Measurements from ENCODE around the gene FRMD4A. TPM values are rescaled to one million over a fixed set of nuclear protein-coding genes. Genes with fewer than 3 reads are reported as not detected.
"Not testable (repeated sequence)": the region's sequence is repeated elsewhere in the genome, so short reads cannot be mapped to it uniquely, and the experiment has no call there.

The FRMD4A gene
- polyA plus RNA-seq, 3 donors: 67.7 to 83.0 (median 75.9) TPM

DNA sequence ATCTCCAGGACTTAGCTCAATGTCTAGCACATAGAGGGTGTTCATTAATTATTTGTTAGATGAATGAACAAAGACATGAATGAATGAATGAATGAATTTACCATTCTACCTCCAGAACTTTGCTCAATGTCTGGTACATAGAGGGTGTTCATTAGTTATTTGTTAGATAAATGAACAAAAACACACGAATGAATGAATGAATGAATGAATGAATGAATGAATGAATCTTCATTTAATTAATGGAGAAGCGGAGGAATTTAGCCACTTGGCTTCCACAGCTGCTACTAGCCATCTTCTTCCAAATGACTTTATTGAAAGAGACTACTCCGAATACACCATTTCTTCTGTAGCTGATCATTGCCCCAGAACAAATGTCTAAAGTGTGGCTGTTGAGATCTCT, 368.9 kb downstream of the FRMD4A start:
- DNase-seq (ENCODE audit: low read depth in 3 of 3, low spot score in 2 of 3): no peak

DNA sequence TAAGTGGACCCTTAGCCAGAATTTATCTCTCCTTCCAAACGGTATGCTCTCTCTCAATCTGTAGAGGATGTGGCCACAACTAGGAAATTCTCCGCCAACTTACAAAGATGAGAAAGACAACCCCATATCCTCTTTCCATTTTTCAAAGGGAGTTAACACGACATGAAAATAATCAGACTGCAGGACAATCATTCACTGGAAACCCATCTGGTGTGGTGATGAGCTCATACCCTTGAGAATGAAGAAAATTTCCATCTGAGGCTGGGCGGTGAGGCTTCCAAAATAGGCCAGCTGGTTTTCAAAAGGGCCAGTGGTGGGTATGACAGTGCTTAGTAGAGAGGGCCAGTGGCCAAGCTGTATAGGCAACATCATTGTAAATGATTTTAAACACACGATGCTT, 369.6 kb downstream of the FRMD4A start:
- no peak for DNase-seq (ENCODE audit: low read depth in 3 of 3, low spot score in 2 of 3)

DNA sequence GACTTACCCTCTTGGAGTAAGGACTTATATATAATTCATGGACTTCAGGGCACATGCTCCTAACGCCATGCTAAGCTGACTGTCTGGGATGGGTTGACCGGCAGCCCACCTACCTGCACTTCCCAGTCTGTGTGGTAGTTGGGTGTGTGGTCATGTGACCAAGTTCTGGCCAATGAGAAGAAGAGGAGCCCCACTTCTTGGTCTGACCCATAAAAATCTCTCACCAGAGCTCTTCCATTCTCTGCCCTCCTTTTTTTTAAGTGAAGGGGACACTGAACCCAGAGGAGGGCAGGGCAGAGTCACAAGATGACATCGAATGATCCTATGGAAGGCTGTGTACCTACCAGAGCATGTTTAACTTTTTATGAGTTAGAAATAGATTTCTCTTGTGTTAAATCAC, 370.1 kb downstream of the FRMD4A start:
- no peak for DNase-seq (ENCODE audit: low read depth in 3 of 3, low spot score in 2 of 3)

DNA sequence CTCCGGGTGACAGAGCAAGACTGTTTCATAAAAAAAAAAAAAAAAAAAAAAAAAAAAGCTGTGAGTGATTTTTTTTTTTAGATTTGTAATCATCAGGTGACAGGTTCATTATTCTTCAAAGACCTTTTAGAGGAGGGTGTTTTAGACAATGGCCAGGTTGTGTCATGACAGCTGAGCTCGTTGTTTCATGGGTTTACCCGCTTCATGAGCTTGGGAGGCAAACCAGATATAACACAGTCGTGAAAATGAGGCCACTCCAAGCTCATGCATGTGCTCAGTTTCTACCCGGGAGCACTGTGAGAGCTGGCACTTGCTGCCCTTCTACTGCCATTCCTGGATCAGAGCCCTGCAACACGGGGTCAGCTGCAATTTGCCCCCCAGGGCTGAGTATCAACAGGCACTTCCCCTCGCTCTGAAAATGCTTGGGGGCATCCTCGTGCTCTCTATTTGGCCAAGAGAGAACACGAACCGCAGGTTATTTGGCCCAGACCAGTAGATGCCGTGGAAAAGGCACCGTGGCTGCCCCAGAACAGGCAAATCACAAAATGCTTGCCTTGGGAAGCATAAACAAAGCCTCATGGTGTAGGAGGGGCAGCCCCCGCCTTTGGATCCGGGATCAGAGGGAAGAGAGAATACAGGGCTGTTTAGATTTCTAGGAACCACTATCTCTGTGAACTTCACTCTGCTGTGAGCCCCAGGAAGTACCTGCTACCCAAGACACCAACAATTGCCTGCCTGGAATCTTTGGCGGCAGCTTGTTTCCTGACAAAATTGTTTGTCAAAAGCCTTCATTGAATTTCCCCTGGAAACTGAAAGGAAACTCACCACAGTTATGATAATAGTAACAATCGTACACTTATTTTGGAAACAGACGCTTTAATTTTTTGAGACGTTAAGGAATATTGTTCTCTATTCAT, 371.0 kb downstream of the FRMD4A start:
- DNase-seq (ENCODE audit: low read depth in 3 of 3, low spot score in 2 of 3): no peak

DNA sequence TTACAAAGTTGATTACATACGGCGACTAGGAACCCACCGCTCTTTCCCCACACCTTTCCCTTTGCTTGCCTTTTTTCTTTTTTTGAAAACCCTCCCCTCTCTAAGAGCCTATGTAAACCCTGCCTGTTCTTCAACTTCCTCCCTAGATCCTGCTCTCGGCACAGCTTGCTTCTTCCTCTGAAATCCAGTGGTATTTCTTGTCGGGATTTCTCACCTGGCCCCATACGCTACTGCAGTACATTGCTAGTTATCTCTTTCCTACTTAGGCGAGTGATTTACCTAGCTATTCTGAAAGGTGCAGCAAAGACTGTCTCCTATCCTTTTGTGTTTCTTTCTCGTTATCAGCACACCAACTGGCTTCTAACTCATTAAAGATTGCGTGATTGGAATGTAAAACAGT, 372.9 kb downstream of the FRMD4A start:
- DNase-seq (ENCODE audit: low read depth in 3 of 3, low spot score in 2 of 3): no peak

DNA sequence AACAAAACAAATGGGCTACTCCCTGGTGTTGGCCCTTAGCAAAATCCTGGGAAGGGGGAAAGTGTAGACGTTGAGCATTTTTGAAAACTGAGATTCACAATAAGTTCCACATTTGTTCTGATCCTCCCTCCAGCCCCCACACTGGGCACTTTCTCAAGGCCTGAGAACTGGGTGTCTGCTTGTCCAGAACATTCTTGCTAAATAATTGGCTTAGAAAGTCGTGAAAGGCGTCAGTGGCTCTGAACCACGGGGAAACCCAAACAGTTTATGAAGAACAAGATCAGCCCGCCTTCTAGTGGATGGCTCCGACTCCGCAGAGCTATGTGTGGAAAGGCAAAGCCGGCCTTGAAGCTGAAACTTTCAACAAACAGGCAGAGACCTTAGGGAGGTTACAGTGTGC, 373.9 kb downstream of the FRMD4A start:
- no peak for DNase-seq (ENCODE audit: low read depth in 3 of 3, low spot score in 2 of 3)

DNA sequence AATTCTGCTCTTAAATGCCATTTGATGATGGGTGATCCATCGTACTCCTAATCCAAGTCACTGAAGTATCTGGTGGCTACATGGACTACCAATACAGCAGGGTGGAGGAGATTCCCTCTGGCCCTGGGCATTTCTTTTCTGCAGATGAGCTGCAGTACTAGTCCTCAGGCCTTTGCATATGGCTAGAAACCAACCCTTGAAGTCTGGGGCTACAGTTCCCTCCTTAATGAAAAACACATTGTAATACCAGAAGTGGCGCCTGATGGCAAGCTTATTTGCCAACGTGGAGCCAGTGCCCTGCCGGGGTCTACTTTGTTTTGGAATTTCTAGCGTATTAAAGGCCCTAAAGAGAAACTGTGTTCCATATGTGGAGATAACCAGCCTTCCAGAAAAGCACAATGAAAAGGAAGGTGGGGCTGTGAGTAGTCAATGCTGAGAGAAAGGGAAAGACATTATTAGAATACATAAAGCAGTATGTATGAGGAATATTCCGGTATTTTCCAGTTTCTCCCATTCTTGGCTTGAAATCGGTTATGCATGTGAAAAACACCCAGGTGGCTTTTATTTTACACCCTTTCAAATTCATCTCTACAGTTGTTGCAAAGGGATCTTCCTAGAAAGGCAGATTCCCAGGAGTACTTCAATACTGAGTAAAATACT, 375.2 kb downstream of the FRMD4A start:
- no peak for DNase-seq (ENCODE audit: low read depth in 3 of 3, low spot score in 2 of 3)

DNA sequence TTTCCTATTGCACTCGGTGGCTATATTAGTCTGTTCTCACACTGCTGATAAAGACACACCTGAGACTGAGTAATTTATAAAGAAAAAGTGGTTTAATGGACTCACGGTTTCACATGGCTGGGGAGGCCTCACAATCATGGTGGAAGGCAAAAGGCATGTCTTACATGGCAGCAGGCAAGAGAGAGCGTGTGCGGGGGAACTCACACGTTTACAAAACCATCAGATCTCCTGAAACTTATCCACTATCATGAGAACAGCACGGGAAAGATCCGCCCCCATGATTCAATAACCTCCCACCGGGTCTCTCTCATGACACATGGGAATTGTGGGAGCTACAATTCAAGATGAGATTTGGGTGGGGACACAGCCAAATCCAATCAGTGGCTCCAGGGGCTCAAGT, 376.5 kb downstream of the FRMD4A start:
- not testable (repeated sequence) for DNase-seq (ENCODE audit: low read depth in 3 of 3, low spot score in 2 of 3)

DNA sequence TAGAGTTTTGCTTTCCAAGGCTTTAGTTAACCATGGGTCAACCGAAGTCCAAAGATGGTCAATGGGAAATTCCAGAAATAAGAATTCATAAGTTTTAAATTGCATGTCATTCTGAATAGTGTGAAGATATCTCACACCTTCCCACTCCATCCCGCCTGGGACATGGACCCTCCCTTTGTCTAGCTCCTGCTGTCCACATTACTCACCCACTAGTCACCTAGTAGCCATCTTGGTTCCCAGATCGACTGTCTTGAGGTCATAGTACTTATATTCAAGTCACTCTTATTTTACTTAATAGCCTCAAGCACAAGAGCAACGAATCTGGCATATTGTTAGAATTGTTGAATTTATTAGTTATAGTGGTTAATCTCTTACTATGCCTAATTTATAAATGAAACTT, 377.4 kb downstream of the FRMD4A start:
- no peak for DNase-seq (ENCODE audit: low read depth in 3 of 3, low spot score in 2 of 3)

DNA sequence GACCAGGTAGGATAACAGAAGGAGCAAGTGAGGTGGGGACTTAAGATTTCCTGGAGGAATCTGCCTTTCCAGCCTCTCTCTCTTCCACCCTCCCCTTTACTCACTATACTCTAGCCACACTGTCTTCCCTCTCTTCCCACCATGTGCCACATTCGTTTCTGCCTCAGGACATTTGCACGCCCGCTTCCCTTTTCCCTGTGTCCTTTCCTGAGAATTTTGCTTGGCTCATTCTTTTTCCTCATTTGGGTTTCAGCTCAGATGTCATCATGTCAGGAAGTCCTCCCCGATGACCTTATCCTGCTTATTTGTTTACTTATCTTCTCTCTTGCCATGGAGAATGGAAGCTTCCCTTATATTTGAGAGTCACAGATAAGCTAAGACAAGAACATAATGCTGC, 380.2 kb downstream of the FRMD4A start:
- DNase-seq (ENCODE audit: low read depth in 3 of 3, low spot score in 2 of 3): no peak

DNA sequence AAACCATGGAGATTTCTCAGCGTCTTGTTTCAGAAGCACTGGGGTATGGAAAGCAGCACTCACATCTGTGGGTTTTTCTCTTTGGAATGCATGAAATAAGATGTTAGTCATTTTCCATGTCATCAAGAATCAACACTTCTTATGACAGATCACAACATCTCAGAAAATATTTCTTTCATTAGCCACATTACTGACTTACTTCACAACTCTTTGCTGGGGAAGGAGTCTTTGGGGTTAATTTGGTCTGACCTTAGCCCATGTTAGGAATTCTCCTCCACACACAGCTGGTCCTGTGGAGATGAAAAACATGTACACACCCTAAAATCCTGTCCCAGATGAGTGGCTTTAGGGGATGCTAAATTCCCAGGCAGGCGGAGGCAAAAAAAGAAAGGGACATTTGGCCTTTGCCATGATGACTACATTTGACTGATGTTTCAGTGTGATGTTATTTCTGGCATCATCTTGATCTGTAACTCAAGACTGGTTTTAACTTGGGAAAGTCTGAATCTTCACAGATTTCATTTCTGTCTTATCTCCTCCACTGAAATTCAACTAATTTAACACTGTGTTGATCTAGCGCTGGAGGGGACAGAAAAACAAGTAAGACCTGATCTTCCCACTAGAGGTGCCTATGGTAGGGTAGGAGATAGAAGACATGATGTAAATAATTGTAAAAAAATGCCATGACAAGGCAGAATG, 380.7 kb downstream of the FRMD4A start:
- DNase-seq (ENCODE audit: low read depth in 3 of 3, low spot score in 2 of 3): no peak

DNA sequence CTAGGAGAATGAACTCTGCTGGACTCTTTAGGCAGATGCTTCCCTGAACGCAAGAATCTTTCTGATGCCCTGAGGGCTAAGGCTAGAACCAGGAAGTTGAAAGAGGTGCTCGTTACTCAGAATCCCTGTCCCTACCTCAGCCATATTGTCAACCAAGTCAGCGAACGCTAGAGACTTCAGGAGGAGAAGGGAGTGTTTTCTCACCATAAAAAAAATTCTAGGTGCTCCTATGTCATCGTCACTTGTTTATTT, 384.6 kb downstream of the FRMD4A start:
- no peak for DNase-seq (ENCODE audit: low read depth in 3 of 3, low spot score in 2 of 3)

DNA sequence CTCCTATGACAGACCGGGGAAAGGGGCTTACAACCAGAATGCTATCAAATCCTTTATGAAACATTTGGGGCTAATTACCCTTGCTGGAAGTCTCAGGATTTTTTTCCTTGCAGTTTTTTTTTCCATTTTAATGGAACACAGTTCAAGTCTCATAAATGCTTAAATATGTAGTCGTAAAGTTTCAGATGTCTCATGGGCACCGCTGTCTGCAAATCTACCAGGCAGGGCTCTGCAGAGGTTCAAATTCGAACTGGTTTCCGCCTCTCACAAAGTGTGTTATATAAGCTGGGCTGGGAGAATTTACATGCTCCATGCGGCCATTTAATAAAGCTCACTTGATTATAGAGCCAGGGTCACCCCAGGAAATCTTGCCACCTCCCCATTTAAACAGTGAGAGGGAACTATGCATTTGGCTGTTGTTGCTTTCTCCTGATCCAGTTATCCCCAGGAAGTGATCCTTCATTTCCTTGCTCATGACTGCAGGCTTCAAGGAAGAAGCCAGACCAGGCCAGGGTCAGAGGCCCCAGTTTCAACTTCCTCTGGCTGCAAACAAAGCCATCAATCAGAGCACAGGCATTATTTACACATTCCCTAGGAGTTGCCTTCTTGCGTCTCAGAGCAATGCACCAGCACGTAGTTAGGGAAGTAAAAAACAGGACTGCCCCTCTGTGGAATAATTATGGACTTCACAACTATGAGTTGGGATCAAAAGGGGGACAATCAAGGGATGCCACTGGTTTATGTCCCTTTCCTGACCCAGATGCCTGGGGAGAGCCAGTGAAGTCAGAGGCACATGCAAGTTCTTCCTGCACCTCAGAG, 385.1 kb downstream of the FRMD4A start:
- peak; percentile 79 to 81 (median 80) for DNase-seq (ENCODE audit: low read depth in 3 of 3, low spot score in 2 of 3)

DNA sequence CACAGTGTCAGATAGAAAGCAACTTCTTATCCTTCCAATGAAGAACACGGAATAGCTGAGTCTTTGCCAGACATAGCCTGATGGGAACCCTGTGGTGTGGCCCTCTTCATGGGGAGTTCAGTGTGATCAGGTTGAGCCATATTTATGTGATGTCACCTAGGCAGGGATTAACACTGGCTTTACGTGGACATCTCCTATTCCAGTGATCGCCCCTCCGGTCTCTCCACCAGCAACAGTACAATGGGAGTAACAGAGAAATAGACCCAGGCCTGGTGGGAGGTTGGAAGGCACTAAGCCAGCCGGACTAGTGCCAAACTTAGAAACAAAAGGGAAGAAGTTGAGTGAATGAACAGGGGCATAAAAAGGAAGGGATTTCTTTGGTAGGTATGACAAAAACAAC, 385.9 kb downstream of the FRMD4A start:
- no peak for DNase-seq (ENCODE audit: low read depth in 3 of 3, low spot score in 2 of 3)

DNA sequence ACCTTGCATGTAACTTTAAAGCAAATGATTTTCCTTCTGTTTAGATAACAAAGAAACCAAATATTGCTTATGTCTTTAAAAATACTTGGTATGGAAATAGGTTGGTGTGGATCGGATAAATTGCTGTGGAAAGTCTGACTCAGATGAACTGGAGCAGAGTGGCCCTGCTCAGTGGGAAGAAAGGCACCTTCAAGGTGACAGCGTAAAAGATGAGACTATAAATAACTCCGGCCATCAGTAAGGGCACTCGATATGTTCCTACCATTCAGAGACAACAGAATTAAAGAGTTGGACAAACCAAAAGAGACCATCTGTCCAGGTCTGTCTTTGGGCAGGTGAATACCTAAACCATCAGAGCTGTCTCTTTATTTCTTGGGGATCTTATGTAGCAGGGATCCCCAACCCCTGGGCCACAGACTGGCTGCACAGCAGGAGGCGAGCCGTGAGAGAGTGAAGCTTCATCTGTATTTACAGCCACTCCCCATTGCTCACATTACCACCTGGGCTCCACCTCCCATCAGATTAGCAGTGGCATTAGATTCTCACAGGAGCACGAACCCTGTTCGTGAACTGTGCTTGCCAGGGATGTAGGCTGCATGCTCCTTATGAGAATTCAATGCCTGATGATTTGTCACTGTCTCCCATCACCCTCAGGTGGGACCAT, 386.9 kb downstream of the FRMD4A start:
- no peak for DNase-seq (ENCODE audit: low read depth in 3 of 3, low spot score in 2 of 3)

DNA sequence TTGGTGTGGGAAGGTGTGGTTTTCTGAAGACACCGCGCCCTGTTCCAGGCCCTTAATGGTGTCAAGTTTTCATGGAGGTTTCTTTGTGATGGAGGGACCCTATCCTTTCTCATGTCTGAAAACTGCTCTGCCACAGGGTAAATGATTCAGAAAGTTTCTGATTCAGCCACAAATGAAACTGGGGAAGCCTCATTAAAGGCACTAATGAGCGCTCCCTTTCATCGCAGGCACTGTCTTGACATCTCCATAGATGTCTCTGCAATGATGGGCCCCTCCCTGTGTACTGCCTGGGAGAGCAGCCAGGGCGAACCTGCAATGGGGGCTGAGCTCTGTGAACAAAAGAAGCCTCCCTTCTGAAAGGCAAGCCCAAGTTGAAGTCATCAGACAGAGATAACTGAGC, 388.7 kb downstream of the FRMD4A start:
- no peak for DNase-seq (ENCODE audit: low read depth in 3 of 3, low spot score in 2 of 3)

DNA sequence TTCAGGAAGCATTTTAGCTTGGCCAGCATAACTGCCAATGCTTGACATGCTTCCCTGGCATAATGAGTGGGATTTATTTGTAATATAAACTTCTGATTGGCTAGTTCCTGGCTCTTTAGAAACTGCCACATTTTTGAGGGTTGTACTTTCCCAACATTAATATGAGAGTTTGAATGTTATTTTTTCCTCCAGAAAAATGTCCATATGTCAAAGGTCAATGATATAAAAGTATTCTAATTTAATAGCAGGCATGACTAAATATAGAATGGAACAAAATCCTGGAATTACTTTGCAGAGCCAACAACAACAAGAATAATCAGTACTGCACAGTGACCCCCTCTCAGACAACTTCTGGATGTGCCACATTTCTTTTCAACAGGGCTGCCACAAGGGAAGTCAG, 391.3 kb downstream of the FRMD4A start:
- DNase-seq (ENCODE audit: low read depth in 3 of 3, low spot score in 2 of 3): no peak

DNA sequence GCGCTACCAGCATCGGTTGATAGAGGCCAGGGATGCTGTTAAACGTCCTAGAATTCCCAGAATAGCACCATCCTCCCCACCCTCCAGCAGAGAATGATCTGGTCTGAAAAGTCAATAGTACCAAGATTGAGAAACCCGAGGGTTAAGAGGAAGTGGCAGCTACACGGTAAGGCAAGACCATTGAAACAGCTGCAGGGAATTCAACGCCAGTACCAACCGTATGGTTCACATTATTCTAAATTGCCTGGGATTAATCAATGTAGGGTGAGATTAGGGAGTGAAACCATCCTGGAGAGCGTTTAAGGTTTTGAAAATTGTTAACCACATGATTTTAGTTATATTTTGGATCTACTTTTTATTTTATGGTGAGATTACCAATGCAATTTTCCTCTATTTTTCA, 391.8 kb downstream of the FRMD4A start:
- DNase-seq (ENCODE audit: low read depth in 3 of 3, low spot score in 2 of 3): no peak

DNA sequence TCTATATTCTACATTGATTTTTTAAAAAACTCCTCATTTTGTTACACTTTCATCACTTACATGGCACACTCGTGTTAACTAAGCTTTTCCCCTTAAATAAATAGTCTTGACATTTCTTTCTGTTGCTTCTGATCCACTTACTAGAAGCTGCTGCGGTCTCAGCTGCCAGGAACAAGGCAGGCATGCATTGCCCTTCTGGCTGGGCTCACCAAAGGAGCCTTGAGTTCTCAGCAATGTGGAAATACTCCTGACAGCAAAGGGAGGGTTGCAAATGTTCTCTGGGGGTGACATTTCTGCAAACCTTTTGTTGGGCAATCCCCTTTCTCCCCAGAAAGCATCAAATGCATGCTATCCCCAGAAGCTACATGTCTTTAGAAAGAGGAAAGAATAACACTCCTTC, 393.9 kb downstream of the FRMD4A start:
- no peak for DNase-seq (ENCODE audit: low read depth in 3 of 3, low spot score in 2 of 3)

DNA sequence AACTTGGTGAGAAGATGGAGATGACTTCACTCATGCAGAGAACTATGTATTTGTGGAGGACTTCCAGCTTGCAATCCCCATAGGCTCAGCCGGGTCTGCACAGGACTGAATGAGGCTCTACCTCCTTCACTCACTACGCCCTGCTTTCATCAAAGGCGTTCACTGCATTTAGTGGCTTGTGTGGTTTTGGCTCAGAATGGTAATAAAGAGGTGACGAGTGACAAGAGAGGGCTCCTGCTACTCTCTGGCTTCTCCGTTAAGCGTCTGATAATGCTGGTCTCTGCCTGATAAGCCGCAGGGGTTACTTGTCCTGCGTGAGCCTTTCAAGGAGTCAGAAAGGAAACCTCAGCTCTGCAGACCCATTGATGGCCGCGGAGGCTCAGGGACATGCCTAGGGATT, 400.6 kb downstream of the FRMD4A start:
- no peak for DNase-seq (ENCODE audit: low read depth in 3 of 3, low spot score in 2 of 3)

DNA sequence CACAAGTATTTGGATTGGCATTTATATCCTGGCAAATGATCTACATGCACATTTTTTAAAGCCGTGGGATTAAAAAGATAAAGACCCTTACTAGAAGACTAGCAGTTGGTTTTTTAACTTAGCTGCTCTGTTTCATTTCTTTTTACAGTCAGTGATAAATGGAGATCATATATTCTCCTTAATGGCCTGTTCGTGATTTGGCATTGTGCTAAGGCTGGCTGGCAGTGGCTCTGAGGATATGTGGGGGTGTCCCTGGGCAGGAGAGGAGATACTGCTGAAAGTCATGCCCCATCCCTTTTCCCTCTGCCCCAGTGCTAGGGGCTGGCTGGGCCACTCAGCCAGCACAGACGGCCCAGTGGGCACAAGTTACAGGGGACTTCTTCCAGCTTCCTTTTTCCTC, 402.3 kb downstream of the FRMD4A start:
- no peak for DNase-seq (ENCODE audit: low read depth in 3 of 3, low spot score in 2 of 3)

Data from right renal cortex interstitium (tissue), 3 donors.